GM23248 (cell line): Measurements from ENCODE around the gene ABHD4.

Experiments
- EZH2 ChIP-seq: fragments of 200-600 bp; sonication (generic); IDR thresholded peaks from 2 replicates; pipeline ENCODE4 v1.6.1; 2018; ENCODE audit warnings: antibody characterized with exemption, mild to moderate bottlenecking; ENCODE audit not compliant: insufficient read depth, poor library complexity, severe bottlenecking
- EZH2phosphoT487 ChIP-seq: fragments of 200-600 bp; sonication (generic); IDR thresholded peaks from 2 replicates; pipeline ENCODE4 v1.6.1; 2018; ENCODE audit warnings: antibody characterized with exemption, moderate library complexity, mild to moderate bottlenecking, low read depth; ENCODE audit not compliant: insufficient read depth

- TF ChIP-seq EZH2phosphoT487 (no peak), EZH2 (no peak)
Measured at GRCh38 chr14:22602862-22603261, 4.8 kb downstream of the ABHD4 start.
